ENCODE data around the gene GPR180. TPM values are rescaled to one million over a fixed set of nuclear protein-coding genes. Genes with fewer than 3 reads are reported as not detected.

Gene GPR180
- total and polyA plus RNA-seq, 10 of the 15 experiments (the other 5 are each of a cell fraction or from before 2014, with no cell fraction given) = 1.6 to 7.2 (median 5.3) TPM

GRCh38 chr13:94552095-94552494 is 49.6 kb upstream of the GPR180 start (continued):
- TF ChIP-seq ATF3 (IDR thresholded peaks at IDR 0.05; ENCODE audit: borderline replicate concordance, extremely low read depth, low read depth, low read length) (no peak), REST (IDR thresholded peaks at IDR 0.05; ENCODE audit: low read depth, low read length) (no peak), KAT2A (conservative IDR thresholded peaks at IDR 0.05; ENCODE audit: control insufficient read depth, low read depth, low read length) (no peak)

GRCh38 chr13:94553766-94554165 is 47.9 kb upstream of the GPR180 start:
- H3K4me3 ChIP-seq = no peak overlapping the region
- no peak for FAIRE-seq
- no peaks in the 10 kb centered on the region for H3K4me1 ChIP-seq (ENCODE audit: control insufficient read depth, insufficient read depth, low read length)
- no peaks in the 10 kb centered on the region for H3K79me2 ChIP-seq (ENCODE audit: control insufficient read depth, insufficient read depth, low read length)
- DNase-seq (ENCODE audit: low read depth, low spot score) = no peak
- 49% methylated on average over 4 of the region's 4 CpGs for WGBS (ENCODE audit: insufficient coverage, insufficient replicate concordance, low lambda C conversion rate, missing lambda C conversion rate)
- H2AFZ ChIP-seq (ENCODE audit: control insufficient read depth, low read depth, low read length) = no peak overlapping the region
- ChIA-PET SMC1A (ENCODE audit: uncharacterized antibody, unreplicated experiment) (no interaction called here), POLR2A (interaction anchor here (0.6 kb wide), 1 partner anchor 544 kb away, joined by 3 read pairs; no protein-coding TSS in a partner anchor), CTCF (no interaction called here), RAD21 (ENCODE audit: unreplicated experiment) (no interaction called here)
- ATAC-seq = no peak
- intact Hi-C loops (cut with micrococcal nuclease; ENCODE audit: unreplicated experiment) (no loop called here), in situ Hi-C loops (cut with MboI) (no loop called here)
- BruUV-seq (replicated peaks) = no TSS peak
- no peaks in the 10 kb centered on the region for H4K20me1 ChIP-seq (ENCODE audit: control insufficient read depth, insufficient read depth)
- no peak overlapping the region for H3K4me2 ChIP-seq (ENCODE audit: control insufficient read depth, insufficient read depth)
- no peaks in the 10 kb centered on the region for H3K9me3 ChIP-seq (replicated peaks; ENCODE audit: control insufficient read depth, insufficient read depth, low read length)
- no peaks in the 10 kb centered on the region for H3K27me3 ChIP-seq (replicated peaks in 1 of 2; ENCODE audit: control insufficient read depth in 2 of 2, insufficient read depth in 2 of 2, low read length in 1 of 2)
- H3K27ac ChIP-seq (ENCODE audit: control insufficient read depth, insufficient read depth) = no peak overlapping the region
- H3K36me3 ChIP-seq (ENCODE audit: control insufficient read depth in 2 of 2, insufficient read depth in 2 of 2, low read length in 1 of 2) = no peaks in the 10 kb centered on the region
- no peak overlapping the region for H3K9ac ChIP-seq (ENCODE audit: control insufficient read depth, insufficient read depth, low read length)
- TF ChIP-seq SMARCA5 (IDR thresholded peaks at IDR 0.05) = no peak
- TF ChIP-seq CREB1 (IDR thresholded peaks at IDR 0.05; ENCODE audit: low read depth) = no peak
- TF ChIP-seq ZNF24 (IDR thresholded peaks at IDR 0.05) = no peak
- TF ChIP-seq CHD1 (IDR thresholded peaks at IDR 0.05; ENCODE audit: low read depth, low read length) = no peak
- TF ChIP-seq ZBED1 (IDR thresholded peaks at IDR 0.05; ENCODE audit: borderline replicate concordance) = no peak
- TF ChIP-seq KLF5 (IDR thresholded peaks at IDR 0.05; ENCODE audit: partially characterized antibody) = no peak
- TF ChIP-seq TBL1XR1 (IDR thresholded peaks at IDR 0.05; ENCODE audit: low read depth, low read length) = no peak
- TF ChIP-seq CHD4 (IDR thresholded peaks at IDR 0.05) = no peak
- TF ChIP-seq ATF7 (IDR thresholded peaks at IDR 0.05; ENCODE audit: low read depth) = no peak
- no peak for TF ChIP-seq CEBPZ (IDR thresholded peaks at IDR 0.05; ENCODE audit: low read depth, low read length)
- no peak for TF ChIP-seq PBX3 (IDR thresholded peaks at IDR 0.05; ENCODE audit: insufficient replicate concordance, low read depth, low read length)
- TF ChIP-seq NR2C1 (IDR thresholded peaks at IDR 0.05) = no peak
- no peak for TF ChIP-seq MEF2A (IDR thresholded peaks at IDR 0.05; ENCODE audit: insufficient read depth, low read depth, low read length)
- TF ChIP-seq ZNF622 (IDR thresholded peaks at IDR 0.05) = no peak
